Type B pancreatic cell (in vitro differentiated cells): Measurements from ENCODE around the gene TRIP11. TPM values are rescaled to one million over a fixed set of nuclear protein-coding genes. Genes with fewer than 3 reads are reported as not detected.

Source experiments
- DNase-seq: peaks from one replicate; pipeline ENCODE4 v3.0.0; 2021; ENCODE audit warnings: mixed read lengths; ENCODE audit not compliant: unreplicated experiment; ENCODE audit errors: extremely low spot score
- H3K27ac Mint-ChIP-seq: 2 replicates; pipeline ENCODE4 v1.8.0; 2021; ENCODE audit warnings: mild to moderate bottlenecking, mixed read lengths
- H3K27me3 Mint-ChIP-seq: 2 replicates; pipeline ENCODE4 v1.8.0; 2021; ENCODE audit warnings: mixed read lengths
- H3K36me3 Mint-ChIP-seq: 2 replicates; pipeline ENCODE4 v1.8.0; 2021; ENCODE audit warnings: mixed read lengths
- H3K4me1 Mint-ChIP-seq: one replicate; pipeline ENCODE4 v1.8.0; 2021; ENCODE audit warnings: mixed read lengths; ENCODE audit not compliant: unreplicated experiment
- H3K4me3 Mint-ChIP-seq: 2 replicates; pipeline ENCODE4 v1.8.0; 2021; ENCODE audit warnings: mild to moderate bottlenecking, mixed read lengths
- H3K9me3 Mint-ChIP-seq: 2 replicates; pipeline ENCODE4 v1.8.0; 2021; ENCODE audit warnings: mixed read lengths
- CTCF ChIP-seq: fragments of 200-600 bp; sonication (generic); conservative IDR thresholded peaks from 2 replicates; pipeline ENCODE4 v1.5.0; 2021; ENCODE audit warnings: antibody characterized with exemption, mild to moderate bottlenecking
- total RNA-seq: library from RNA; stranded (reverse); gene quantifications from 2 replicates; pipeline ENCODE4 v1.2.1, GENCODE V29; 2021; ENCODE audit warnings: low replicate concordance

TRIP11 gene
- total RNA-seq, 1 donor from 2014 or later = 61.8 TPM

- H3K9me3 Mint-ChIP-seq = no peaks in the 10 kb centered on the region
- no peak for TF ChIP-seq CTCF
- no peak for DNase-seq
- peaks cover 9% of the 10 kb centered on the region for H3K4me1 Mint-ChIP-seq
- no peaks in the 10 kb centered on the region for H3K27me3 Mint-ChIP-seq
- no peak overlapping the region for H3K27ac Mint-ChIP-seq
- H3K36me3 Mint-ChIP-seq = no peaks in the 10 kb centered on the region
- no peak overlapping the region for H3K4me3 Mint-ChIP-seq
These were observed 112.1 kb downstream of the TRIP11 start for GRCh38 chr14:91927800-91928199.

- H3K4me3 Mint-ChIP-seq = no peak overlapping the region
These were observed 112.7 kb downstream of the TRIP11 start for GRCh38 chr14:91927191-91927590.

GRCh38 chr14:91926131-91926890 lies 113.5 kb downstream of the TRIP11 start:
- Mint-ChIP-seq H3K27ac (no peak overlapping the region), H3K9me3 (no peaks in the 10 kb centered on the region), H3K4me3 (no peak overlapping the region)

More at GRCh38 chr14:91927191-91927590, 112.7 kb downstream of the TRIP11 start:
- Mint-ChIP-seq H3K27ac (no peak overlapping the region), H3K9me3 (no peaks in the 10 kb centered on the region), H3K27me3 (no peaks in the 10 kb centered on the region), H3K36me3 (no peaks in the 10 kb centered on the region), H3K4me1 (peaks cover 9% of the 10 kb centered on the region)
- TF ChIP-seq CTCF = no peak
- DNase-seq = no peak

GRCh38 chr14:91925727-91926121 lies 114.1 kb downstream of the TRIP11 start:
- DNase-seq = no peak
- Mint-ChIP-seq H3K27me3 (no peaks in the 10 kb centered on the region), H3K27ac (no peak overlapping the region), H3K4me3 (no peak overlapping the region), H3K36me3 (no peaks in the 10 kb centered on the region), H3K4me1 (peaks cover 9% of the 10 kb centered on the region), H3K9me3 (no peaks in the 10 kb centered on the region)
- TF ChIP-seq CTCF = no peak

More at GRCh38 chr14:91926131-91926890, 113.5 kb downstream of the TRIP11 start:
- no peaks in the 10 kb centered on the region for H3K27me3 Mint-ChIP-seq
- no peaks in the 10 kb centered on the region for H3K36me3 Mint-ChIP-seq
- no peak for TF ChIP-seq CTCF
- no peak for DNase-seq
- peaks cover 9% of the 10 kb centered on the region for H3K4me1 Mint-ChIP-seq

GRCh38 chr14:91925001-91925726 lies 114.7 kb downstream of the TRIP11 start:
- Mint-ChIP-seq H3K4me1 (peaks cover 9% of the 10 kb centered on the region), H3K36me3 (no peaks in the 10 kb centered on the region), H3K9me3 (no peaks in the 10 kb centered on the region), H3K27me3 (no peaks in the 10 kb centered on the region), H3K4me3 (no peak overlapping the region), H3K27ac (no peak overlapping the region)
- TF ChIP-seq CTCF = no peak
- DNase-seq = no peak
